Transverse colon (tissue), 3 donors: ENCODE data around the gene APMAP.

Experiments used
- CTCF ChIP-seq, 5 experiments: fragments of 200-600 bp in 3 of 5; fragments of 450-650 bp in 2 of 5; sonication (generic) in 3 of 5; IDR thresholded peaks; 1 replicate in 2 of 5; 2 replicates in 3 of 5; pipeline ENCODE4 v1.5.1; 2016 to 2017; ENCODE audit warnings: antibody characterized with exemption in 5 of 5, inconsistent platforms in 3 of 5, mild to moderate bottlenecking in 2 of 5, moderate library complexity in 1 of 5
- EP300 ChIP-seq: sonication (generic); formaldehyde crosslinking; IDR thresholded peaks from one replicate; pipeline ENCODE4 v1.6.1; 2017; ENCODE audit warnings: antibody characterized with exemption, low read depth

GRCh38 chr20:24993337-24994185 lies 1.0 kb upstream of the APMAP start:
- TF ChIP-seq CTCF (IDR thresholded peaks at IDR 0.05): peak in 4 of 5 experiments; percentile 22 to 34 (median 30)
- TF ChIP-seq EP300: no peak
